Naive thymus-derived CD4-positive, alpha-beta T cell (primary cell): Measurements from ENCODE around the gene SORCS2. TPM values are rescaled to one million over a fixed set of nuclear protein-coding genes. Genes with fewer than 3 reads are reported as not detected.
"Not testable (repeated sequence)": the region's sequence is repeated elsewhere in the genome, so short reads cannot be mapped to it uniquely, and the experiment has no call there.

Experiments
- ATAC-seq: fragments of 150-1000 bp; cut with Tn5 transposase; 2 replicates; pipeline ENCODE4 v1.10.0; 2021; ENCODE audit warnings: mild to moderate bottlenecking, moderate library complexity
- CTCF ChIA-PET: fragments of 350-600 bp; sonication (Branson Sonifier 250); formaldehyde crosslinking; loops from one replicate; lab custom pipeline; 2021; ENCODE audit warnings: antibody characterized with exemption; lab: Charles Lee
- POLR2A ChIA-PET: fragments of 350-600 bp; sonication (Branson Sonifier 250); formaldehyde crosslinking; loops from one replicate; lab custom pipeline; 2021; ENCODE audit warnings: antibody characterized with exemption, inconsistent platforms; lab: Charles Lee
- DNase-seq, 9 donors: peaks; one replicate each; pipeline versions ENCODE4 v3.0.0 to v3.0.0-alpha.2; 2020 to 2022; ENCODE audit warnings: mixed read lengths in 1 of 9
- H3K27ac ChIP-seq: one replicate; pipeline ENCODE4 v1.7.0; 2013; ENCODE audit warnings: mild to moderate bottlenecking, low read depth, low read length, moderate library complexity
- H3K27me3 ChIP-seq, 2 donors: one replicate each; pipeline ENCODE4 v1.7.0; 2013; ENCODE audit warnings: low read length in 2 of 2, mild to moderate bottlenecking in 2 of 2, moderate library complexity in 2 of 2; ENCODE audit not compliant: control insufficient read depth in 2 of 2, insufficient read depth in 2 of 2
- H3K36me3 ChIP-seq, 3 experiments: 1 replicate in 2 of 3; 2 replicates in 1 of 3; pipeline ENCODE4 v1.7.0; 2013; ENCODE audit warnings: low read length in 3 of 3, mild to moderate bottlenecking in 3 of 3, moderate library complexity in 1 of 3; ENCODE audit not compliant: insufficient read depth in 3 of 3, control insufficient read depth in 2 of 3
- H3K4me1 ChIP-seq, 2 donors: one replicate each; pipeline ENCODE4 v1.7.0; 2013; ENCODE audit warnings: low read length in 2 of 2, mild to moderate bottlenecking in 2 of 2, moderate library complexity in 1 of 2; ENCODE audit not compliant: control insufficient read depth in 2 of 2, insufficient read depth in 2 of 2
- H3K4me3 ChIP-seq: 2 replicates; pipeline ENCODE4 v1.7.0; 2013; ENCODE audit warnings: mild to moderate bottlenecking, low read length
- H3K9me3 ChIP-seq, 3 experiments: 1 replicate in 2 of 3; 2 replicates in 1 of 3; pipeline ENCODE4 v1.7.0; 2013; ENCODE audit warnings: low read length in 3 of 3; ENCODE audit not compliant: control insufficient read depth in 2 of 3
- H3K27ac Mint-ChIP-seq, 9 donors: one replicate each; pipeline ENCODE4 v1.8.0; 2020 to 2022; ENCODE audit warnings: mixed read lengths in 9 of 9, mild to moderate bottlenecking in 8 of 9, moderate library complexity in 5 of 9, inconsistent platforms in 2 of 9
- H3K27me3 Mint-ChIP-seq, 5 donors: one replicate each; pipeline ENCODE4 v1.8.0; 2021 to 2022; ENCODE audit warnings: mixed read lengths in 5 of 5, mild to moderate bottlenecking in 1 of 5
- H3K36me3 Mint-ChIP-seq, 5 donors: one replicate each; pipeline ENCODE4 v1.8.0; 2020 to 2022; ENCODE audit warnings: mixed read lengths in 5 of 5, mild to moderate bottlenecking in 3 of 5, inconsistent platforms in 1 of 5
- H3K4me1 Mint-ChIP-seq, 7 donors: one replicate each; pipeline ENCODE4 v1.8.0; 2020 to 2022; ENCODE audit warnings: mixed read lengths in 7 of 7, mild to moderate bottlenecking in 3 of 7, inconsistent platforms in 1 of 7
- H3K4me3 Mint-ChIP-seq, 10 donors: one replicate each; pipeline ENCODE4 v1.8.0; 2020 to 2022; ENCODE audit warnings: mild to moderate bottlenecking in 10 of 10, mixed read lengths in 10 of 10, moderate library complexity in 6 of 10, inconsistent platforms in 2 of 10
- H3K9me3 Mint-ChIP-seq, 11 donors: one replicate each; pipeline ENCODE4 v1.8.0; 2020 to 2022; ENCODE audit warnings: mixed read lengths in 11 of 11, mild to moderate bottlenecking in 4 of 11, inconsistent platforms in 1 of 11, moderate library complexity in 1 of 11
- intact Hi-C, 2 donors: fragments of 100-400 bp; cut with micrococcal nuclease; formaldehyde crosslinking; loops; one replicate each; pipeline ENCODE4 v1.15.1; 2023
- polyA plus RNA-seq, 2 donors: library from polyadenylated mRNA; unstranded; fragments of 300-500 nt; fragmentation: Illumina TruSeq; gene quantifications; one replicate each; pipeline ENCODE4 v1.2.3, GENCODE V29; 2021
- total RNA-seq, 6 experiments: library from RNA in 5 of 6; stranded (reverse) in 5 of 6; gene quantifications; 1 replicate in 5 of 6; 2 replicates in 1 of 6; pipeline ENCODE4 v1.2.3 and lab custom pipeline; 2021 to 2026

The SORCS2 gene
- total and polyA plus RNA-seq, 7 experiments from 2014 or later: 0.10 TPM; not detected in 6

DNA sequence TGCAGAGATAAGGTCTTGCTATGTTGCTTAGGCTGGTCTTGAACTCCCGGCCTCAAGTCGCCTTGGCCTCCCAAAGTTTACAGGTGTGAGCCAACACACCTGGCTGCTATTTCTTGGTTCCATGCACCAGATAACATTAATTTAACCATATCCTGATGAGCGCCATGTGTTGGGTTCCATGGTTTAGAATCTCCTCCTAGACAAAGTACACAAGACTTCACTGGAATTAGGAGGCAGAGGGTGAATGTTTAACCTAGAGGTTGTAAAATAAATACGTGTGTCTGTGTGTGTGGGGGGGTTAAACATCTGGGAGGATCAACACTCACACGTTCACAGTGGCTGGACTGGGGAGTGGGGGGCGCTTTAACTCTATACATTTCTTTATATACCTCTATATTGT, 32.4 kb upstream of the SORCS2 start:
- H3K9me3 Mint-ChIP-seq: no peaks in the 10 kb centered on the region
- CTCF ChIA-PET: no interaction called here

DNA sequence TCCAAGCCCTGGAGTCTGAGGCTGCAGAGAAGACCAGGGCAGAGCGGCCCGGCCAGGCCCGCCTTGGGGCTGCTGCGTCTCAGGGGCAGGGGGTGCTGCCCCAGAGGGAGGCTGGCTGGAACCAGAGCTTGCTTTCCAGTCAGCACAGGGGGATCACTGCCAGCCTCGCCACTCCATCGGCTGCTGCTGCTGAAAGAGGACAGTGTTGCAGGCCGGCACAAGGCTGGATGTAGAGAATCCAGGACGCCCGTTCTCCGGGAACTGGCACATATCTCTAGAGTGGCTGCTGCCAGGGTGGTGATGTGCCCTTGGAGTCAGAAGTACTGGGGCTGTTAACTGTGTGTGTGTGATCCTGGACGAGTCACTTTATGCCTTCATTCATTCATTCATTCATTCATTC, 31.9 kb upstream of the SORCS2 start:
- no peaks in the 10 kb centered on the region for H3K4me1 Mint-ChIP-seq
- ATAC-seq: no peak
- H3K9me3 Mint-ChIP-seq: no peaks in the 10 kb centered on the region
- no peaks in the 10 kb centered on the region for H3K27me3 ChIP-seq
- no peaks in the 10 kb centered on the region for H3K9me3 ChIP-seq
- H3K36me3 ChIP-seq: no peaks in the 10 kb centered on the region
- CTCF ChIA-PET: no interaction called here
- H3K27ac Mint-ChIP-seq: no peak overlapping the region
- no peaks in the 10 kb centered on the region for H3K4me1 ChIP-seq
- intact Hi-C loops: no loop called here
- no peaks in the 10 kb centered on the region for H3K36me3 Mint-ChIP-seq
- no peak for DNase-seq
- POLR2A ChIA-PET: no interaction called here
- no peak overlapping the region for H3K4me3 ChIP-seq
- peaks cover 10 to 32% (median 20%) of the 10 kb centered on the region in 5 donors for H3K27me3 Mint-ChIP-seq
- no peak overlapping the region for H3K27ac ChIP-seq
- H3K4me3 Mint-ChIP-seq: no peak overlapping the region

More for the DNA sequence above, 32.4 kb upstream of the SORCS2 start:
- DNase-seq: no peak
- H3K27me3 ChIP-seq: no peaks in the 10 kb centered on the region
- ATAC-seq: no peak
- no peak overlapping the region for H3K4me3 ChIP-seq
- H3K27ac ChIP-seq: no peak overlapping the region
- Mint-ChIP-seq H3K27ac (no peak overlapping the region), H3K36me3 (no peaks in the 10 kb centered on the region), H3K27me3 (peaks cover 15 to 37% (median 22%) of the 10 kb centered on the region in 5 donors), H3K4me3 (no peak overlapping the region), H3K4me1 (no peaks in the 10 kb centered on the region)
- intact Hi-C loops: no loop called here
- H3K36me3 ChIP-seq: no peaks in the 10 kb centered on the region
- no peaks in the 10 kb centered on the region for H3K9me3 ChIP-seq
- POLR2A ChIA-PET: no interaction called here
- H3K4me1 ChIP-seq: no peaks in the 10 kb centered on the region

DNA sequence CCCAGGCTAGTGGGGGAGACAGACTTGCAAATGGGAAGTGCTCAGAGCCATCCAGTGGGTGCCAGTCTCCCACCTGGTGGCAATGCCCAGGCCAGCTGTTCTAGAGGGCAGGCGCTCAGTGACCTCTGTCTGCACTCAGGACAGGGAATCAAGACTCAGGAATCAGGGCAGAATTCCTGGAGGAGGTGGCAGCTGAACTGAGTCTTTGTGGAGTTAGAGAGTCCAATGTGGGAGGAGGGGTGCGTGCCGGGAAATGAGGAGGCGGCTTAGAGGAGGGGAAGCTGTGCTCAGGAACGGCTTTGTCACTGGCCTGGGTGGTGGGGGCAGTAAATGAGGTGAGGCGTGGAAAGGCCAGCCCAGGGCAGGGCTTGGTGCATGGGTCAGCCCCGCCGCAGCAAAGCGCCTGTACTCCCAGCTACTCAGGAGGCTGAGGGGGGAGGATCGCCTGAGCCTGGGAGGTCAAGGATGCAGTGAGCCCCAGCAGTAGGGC, 31.3 kb upstream of the SORCS2 start:
- H3K9me3 Mint-ChIP-seq: no peaks in the 10 kb centered on the region
- no peak overlapping the region for H3K27ac ChIP-seq
- DNase-seq (no peak), ATAC-seq (no peak)
- ChIA-PET POLR2A (no interaction called here), CTCF (no interaction called here)
- no peaks in the 10 kb centered on the region for H3K4me1 Mint-ChIP-seq
- H3K36me3 ChIP-seq: no peaks in the 10 kb centered on the region
- intact Hi-C loops: no loop called here
- no peaks in the 10 kb centered on the region for H3K9me3 ChIP-seq
- no peaks in the 10 kb centered on the region for H3K4me1 ChIP-seq
- H3K27ac Mint-ChIP-seq: no peak overlapping the region
- H3K4me3 ChIP-seq: no peak overlapping the region
- no peak overlapping the region for H3K4me3 Mint-ChIP-seq
- H3K27me3 Mint-ChIP-seq: peaks cover 9 to 27% (median 17%) of the 10 kb centered on the region in 5 donors
- H3K36me3 Mint-ChIP-seq: no peaks in the 10 kb centered on the region
- no peaks in the 10 kb centered on the region for H3K27me3 ChIP-seq

DNA sequence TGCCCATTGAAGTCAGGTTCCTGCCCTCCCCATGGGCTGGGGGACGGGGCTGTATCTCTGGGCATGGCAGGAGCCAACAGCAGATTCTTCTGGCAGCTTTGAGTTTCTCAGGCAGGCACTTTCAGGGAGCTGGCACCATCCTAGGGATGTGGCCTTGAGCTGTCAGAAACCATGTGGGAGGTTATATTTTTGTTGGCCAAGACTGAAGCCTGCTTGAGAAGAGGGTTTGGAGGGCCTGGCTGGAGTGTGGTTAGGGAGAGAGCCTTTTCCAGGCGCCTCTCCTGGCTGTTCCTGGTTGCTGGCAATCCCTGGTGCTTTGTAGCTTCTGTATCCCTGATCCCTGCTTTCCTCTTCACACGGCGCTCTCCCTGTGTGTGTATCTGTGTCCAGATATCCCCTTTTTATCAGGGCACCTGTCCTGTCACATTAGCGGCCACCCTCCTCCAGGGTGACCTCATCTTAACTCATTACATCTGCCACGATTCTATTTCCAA, 30.6 kb upstream of the SORCS2 start:
- H3K27me3 Mint-ChIP-seq: peaks cover 3 to 20% (median 11%) of the 10 kb centered on the region in 5 donors
- DNase-seq: no peak
- no peak overlapping the region for H3K27ac ChIP-seq
- H3K36me3 ChIP-seq: no peaks in the 10 kb centered on the region
- intact Hi-C loops: no loop called here
- no peaks in the 10 kb centered on the region for H3K9me3 ChIP-seq
- no peak overlapping the region for H3K27ac Mint-ChIP-seq
- H3K36me3 Mint-ChIP-seq: no peaks in the 10 kb centered on the region
- H3K4me1 Mint-ChIP-seq: no peaks in the 10 kb centered on the region
- H3K4me1 ChIP-seq: no peaks in the 10 kb centered on the region
- H3K27me3 ChIP-seq: no peaks in the 10 kb centered on the region
- no peaks in the 10 kb centered on the region for H3K9me3 Mint-ChIP-seq
- H3K4me3 ChIP-seq: no peak overlapping the region
- ChIA-PET CTCF (no interaction called here), POLR2A (no interaction called here)
- ATAC-seq: no peak
- no peak overlapping the region for H3K4me3 Mint-ChIP-seq

DNA sequence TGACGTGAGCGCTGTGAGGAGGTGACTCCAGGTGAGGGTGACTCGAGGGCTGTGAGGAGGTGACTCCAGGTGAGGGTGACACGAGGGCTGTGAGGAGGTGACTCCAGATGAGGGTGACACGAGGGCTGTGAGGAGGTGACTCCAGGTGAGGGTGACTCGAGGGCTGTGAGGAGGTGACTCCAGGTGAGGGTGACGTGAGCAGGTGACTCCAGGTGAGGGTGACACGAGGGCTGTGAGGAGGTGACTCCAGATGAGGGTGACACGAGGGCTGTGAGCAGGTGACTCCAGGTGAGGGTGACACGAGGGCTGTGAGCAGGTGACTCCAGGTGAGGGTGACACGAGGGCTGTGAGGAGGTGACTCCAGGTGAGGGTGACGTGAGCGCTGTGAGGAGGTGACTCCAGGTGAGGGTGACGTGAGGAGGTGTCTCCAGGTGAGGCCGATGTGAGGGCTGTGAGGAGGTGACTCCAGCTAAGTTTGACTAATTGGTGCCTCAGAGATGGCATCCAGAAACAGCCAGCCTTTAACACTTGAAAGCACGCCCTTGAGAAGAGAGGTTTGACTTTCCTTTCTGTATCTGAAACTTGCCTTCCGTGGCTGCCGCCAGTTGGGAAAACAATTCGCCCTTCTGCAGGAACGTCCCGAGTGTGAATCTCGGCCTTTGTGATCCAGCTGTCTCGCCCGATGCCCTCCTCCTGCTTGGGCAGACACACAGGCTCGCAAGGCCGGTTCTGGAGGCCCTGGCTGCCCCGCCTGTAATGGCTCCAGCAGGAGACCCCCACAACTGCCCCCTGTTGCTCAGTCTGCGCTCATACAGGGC, 27.1 kb upstream of the SORCS2 start:
- H3K4me1 ChIP-seq, intact Hi-C loops, H3K4me3 Mint-ChIP-seq, DNase-seq, H3K36me3 Mint-ChIP-seq, H3K4me1 Mint-ChIP-seq, H3K9me3 ChIP-seq, H3K27me3 ChIP-seq, H3K36me3 ChIP-seq, H3K4me3 ChIP-seq, H3K27ac Mint-ChIP-seq, POLR2A ChIA-PET, H3K9me3 Mint-ChIP-seq, ATAC-seq, CTCF ChIA-PET, H3K27ac ChIP-seq: not testable (repeated sequence)
- peaks cover 0 to 11% (median 9%) of the 10 kb centered on the region in 5 donors for H3K27me3 Mint-ChIP-seq

DNA sequence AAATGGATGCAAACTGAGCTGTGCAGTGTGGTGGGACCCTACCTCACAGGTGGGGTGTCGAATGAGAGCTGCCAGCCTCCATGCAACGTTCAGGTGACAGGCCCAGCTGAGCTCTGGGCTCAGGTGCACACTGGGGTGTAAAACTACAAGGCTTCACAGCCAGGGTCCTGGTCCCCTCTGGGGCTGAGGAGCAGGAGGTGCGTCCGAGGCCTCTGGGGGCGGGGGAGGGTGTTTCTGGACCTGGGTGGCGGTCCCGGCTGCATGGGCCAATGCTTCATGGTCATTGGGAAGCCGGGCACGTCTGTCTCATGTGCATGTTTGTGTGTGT, 26.5 kb upstream of the SORCS2 start:
- no peaks in the 10 kb centered on the region for H3K9me3 Mint-ChIP-seq
- H3K4me3 Mint-ChIP-seq: no peak overlapping the region
- no peaks in the 10 kb centered on the region for H3K4me1 ChIP-seq
- no peaks in the 10 kb centered on the region for H3K9me3 ChIP-seq
- H3K36me3 ChIP-seq: no peaks in the 10 kb centered on the region
- intact Hi-C loops: no loop called here
- no peak overlapping the region for H3K27ac Mint-ChIP-seq
- no peak overlapping the region for H3K4me3 ChIP-seq
- ATAC-seq (no peak), DNase-seq (no peak)
- peaks cover 0 to 10% (median 5%) of the 10 kb centered on the region in 7 donors for H3K4me1 Mint-ChIP-seq
- no peak overlapping the region for H3K27ac ChIP-seq
- H3K36me3 Mint-ChIP-seq: no peaks in the 10 kb centered on the region
- H3K27me3 ChIP-seq: no peaks in the 10 kb centered on the region
- CTCF ChIA-PET: no interaction called here
- peaks cover 0 to 9% (median 7%) of the 10 kb centered on the region in 5 donors for H3K27me3 Mint-ChIP-seq
- POLR2A ChIA-PET: no interaction called here

DNA sequence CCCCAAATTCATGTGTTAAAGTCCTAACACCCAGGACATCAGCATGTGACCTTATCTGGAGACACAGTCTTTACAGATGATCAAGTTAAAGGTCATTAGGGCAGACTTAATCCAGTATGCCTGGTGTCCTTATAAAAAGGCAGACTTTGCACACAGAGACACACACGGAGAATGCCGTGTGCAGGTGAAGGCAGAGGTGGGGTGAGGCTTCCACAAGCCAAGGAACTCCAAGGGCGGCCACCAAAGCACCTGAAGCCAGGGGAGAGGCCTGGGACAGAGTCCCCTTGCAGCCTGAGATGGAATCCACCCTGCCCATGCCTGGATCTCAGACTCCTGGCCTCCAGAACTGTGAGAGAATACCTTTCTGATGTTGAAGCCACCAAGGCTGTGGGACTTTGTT, 26.1 kb upstream of the SORCS2 start:
- ATAC-seq: no peak
- peaks cover 0 to 10% (median 5%) of the 10 kb centered on the region in 7 donors for H3K4me1 Mint-ChIP-seq
- Histone ChIP-seq H3K4me1 (no peaks in the 10 kb centered on the region), H3K4me3 (no peak overlapping the region), H3K36me3 (no peaks in the 10 kb centered on the region), H3K27me3 (no peaks in the 10 kb centered on the region), H3K27ac (no peak overlapping the region), H3K9me3 (no peaks in the 10 kb centered on the region)
- H3K36me3 Mint-ChIP-seq: no peaks in the 10 kb centered on the region
- no peak overlapping the region for H3K27ac Mint-ChIP-seq
- peaks cover 0 to 9% (median 6%) of the 10 kb centered on the region in 5 donors for H3K27me3 Mint-ChIP-seq
- POLR2A ChIA-PET: no interaction called here
- DNase-seq: no peak
- intact Hi-C loops: no loop called here
- CTCF ChIA-PET: no interaction called here
- H3K9me3 Mint-ChIP-seq: no peaks in the 10 kb centered on the region
- no peak overlapping the region for H3K4me3 Mint-ChIP-seq
